A673 (cell line): Measurements from ENCODE around the gene NAV2. TPM values are rescaled to one million over a fixed set of nuclear protein-coding genes. Genes with fewer than 3 reads are reported as not detected.

ENCODE experiments used
- BruUV-seq: library from RNA; stranded (reverse); fragments of 400-500 nt; replicated peaks from 2 replicates; lab custom pipeline; 2021; lab: Mats Ljungman, UMichigan
- CTCF ChIA-PET: fragments of 300-600 bp; sonication (Branson Sonifier 250); formaldehyde crosslinking; loops from one replicate; lab custom pipeline; 2022; ENCODE audit warnings: antibody characterized with exemption; lab: Charles Lee
- POLR2A ChIA-PET: fragments of 300-600 bp; sonication (Branson Sonifier 250); formaldehyde crosslinking; loops from one replicate; lab custom pipeline; 2022; ENCODE audit warnings: antibody characterized with exemption; ENCODE audit not compliant: low non-redundant PET; lab: Charles Lee
- DNase-seq: peaks from one replicate; pipeline ENCODE4 v3.0.0-alpha.2; 2015; ENCODE audit warnings: low spot score
- H3K27ac ChIP-seq: fragments of 200-600 bp; sonication (generic); 2 replicates; pipeline ENCODE4 v1.5.1; 2016; ENCODE audit warnings: mixed run types, low read depth, mild to moderate bottlenecking, mixed read lengths, antibody characterized with exemption, low read length; ENCODE audit not compliant: poor library complexity, severe bottlenecking
- H3K27me3 ChIP-seq: fragments of 200-600 bp; sonication (generic); replicated peaks from 2 replicates; pipeline ENCODE4 v1.6.1; 2017; ENCODE audit warnings: mixed run types, low read depth, mild to moderate bottlenecking, mixed read lengths, antibody characterized with exemption, low read length; ENCODE audit not compliant: insufficient read depth, poor library complexity
- H3K36me3 ChIP-seq: fragments of 200-600 bp; sonication (generic); 2 replicates; pipeline ENCODE4 v1.6.1; 2016; ENCODE audit warnings: mixed run types, mild to moderate bottlenecking, mixed read lengths, antibody characterized with exemption, low read length; ENCODE audit not compliant: insufficient read depth, poor library complexity, severe bottlenecking
- H3K4me1 ChIP-seq: fragments of 200-600 bp; sonication (generic); 2 replicates; pipeline ENCODE4 v1.6.1; 2017; ENCODE audit warnings: mixed run types, mild to moderate bottlenecking, mixed read lengths, antibody characterized with exemption, low read length; ENCODE audit not compliant: insufficient read depth, poor library complexity, severe bottlenecking
- H3K4me3 ChIP-seq: fragments of 200-600 bp; sonication (generic); 2 replicates; pipeline ENCODE4 v1.5.1; 2016; ENCODE audit warnings: low read depth, mixed run types, mild to moderate bottlenecking, mixed read lengths, low read length; ENCODE audit not compliant: poor library complexity, severe bottlenecking
- H3K9me3 ChIP-seq: fragments of 200-600 bp; sonication (generic); 2 replicates; pipeline ENCODE4 v1.6.1; 2016; ENCODE audit warnings: mixed run types, low read depth, mild to moderate bottlenecking, mixed read lengths, antibody characterized with exemption, low read length; ENCODE audit not compliant: poor library complexity, severe bottlenecking
- EZH2 ChIP-seq: fragments of 200-600 bp; sonication (generic); IDR thresholded peaks from 2 replicates; pipeline ENCODE4 v1.6.1; 2017; ENCODE audit warnings: borderline replicate concordance, low read depth, mild to moderate bottlenecking, mixed read lengths, antibody characterized with exemption, low read length; ENCODE audit not compliant: poor library complexity, severe bottlenecking
- intact Hi-C: fragments of 100-400 bp; cut with micrococcal nuclease; formaldehyde crosslinking; loops from one replicate; pipeline ENCODE4 v1.10.0; 2022; ENCODE audit not compliant: unreplicated experiment
- total RNA-seq: library from RNA; stranded (reverse); gene quantifications from 2 replicates; pipeline ENCODE4 v1.2.3, GENCODE V29; 2021
- TF ChIP-seq, protein P1 (sequence below): fragments of 300-800, 200-600 bp; sonication (generic); conservative IDR thresholded peaks from 2 replicates; pipeline ENCODE4 v1.5.1; 2017; ENCODE audit warnings: low read depth, mild to moderate bottlenecking, antibody characterized with exemption, low read length, moderate library complexity, mixed read lengths

NAV2 gene
- total RNA-seq, 1 experiment from 2014 or later: not detected

DNA sequence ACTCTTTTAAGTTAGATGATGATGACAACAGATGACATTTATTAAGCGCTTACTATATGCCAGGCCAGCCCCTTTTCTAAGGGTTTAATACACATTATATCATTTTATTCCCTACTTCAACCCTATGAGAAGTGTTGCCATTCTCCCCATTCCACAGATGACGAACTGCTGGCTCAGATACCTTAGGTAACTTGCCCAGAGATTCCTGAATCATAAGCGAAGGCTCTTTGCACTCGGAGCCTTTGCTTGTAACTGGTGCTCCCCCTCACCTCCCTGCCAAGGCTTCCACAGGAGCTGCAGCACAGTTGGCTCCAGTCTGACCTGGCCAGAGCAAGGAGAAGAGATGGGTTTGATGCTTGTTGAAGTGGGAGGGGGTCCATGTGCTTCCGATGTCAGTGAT is 404.7 kb downstream of the NAV2 start:
- DNase-seq: no peak
- H3K27me3 ChIP-seq: no peaks in the 10 kb centered on the region
- no peaks in the 10 kb centered on the region for H3K36me3 ChIP-seq
- intact Hi-C loops: no loop called here
- H3K4me1 ChIP-seq: no peaks in the 10 kb centered on the region
- no peaks in the 10 kb centered on the region for H3K9me3 ChIP-seq
- POLR2A ChIA-PET: no interaction called here
- TF ChIP-seq, protein P1, sequence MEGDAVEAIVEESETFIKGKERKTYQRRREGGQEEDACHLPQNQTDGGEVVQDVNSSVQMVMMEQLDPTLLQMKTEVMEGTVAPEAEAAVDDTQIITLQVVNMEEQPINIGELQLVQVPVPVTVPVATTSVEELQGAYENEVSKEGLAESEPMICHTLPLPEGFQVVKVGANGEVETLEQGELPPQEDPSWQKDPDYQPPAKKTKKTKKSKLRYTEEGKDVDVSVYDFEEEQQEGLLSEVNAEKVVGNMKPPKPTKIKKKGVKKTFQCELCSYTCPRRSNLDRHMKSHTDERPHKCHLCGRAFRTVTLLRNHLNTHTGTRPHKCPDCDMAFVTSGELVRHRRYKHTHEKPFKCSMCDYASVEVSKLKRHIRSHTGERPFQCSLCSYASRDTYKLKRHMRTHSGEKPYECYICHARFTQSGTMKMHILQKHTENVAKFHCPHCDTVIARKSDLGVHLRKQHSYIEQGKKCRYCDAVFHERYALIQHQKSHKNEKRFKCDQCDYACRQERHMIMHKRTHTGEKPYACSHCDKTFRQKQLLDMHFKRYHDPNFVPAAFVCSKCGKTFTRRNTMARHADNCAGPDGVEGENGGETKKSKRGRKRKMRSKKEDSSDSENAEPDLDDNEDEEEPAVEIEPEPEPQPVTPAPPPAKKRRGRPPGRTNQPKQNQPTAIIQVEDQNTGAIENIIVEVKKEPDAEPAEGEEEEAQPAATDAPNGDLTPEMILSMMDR: no peak
- BruUV-seq: no TSS peak
- CTCF ChIA-PET: interaction anchor here (0.9 kb wide), 1 partner anchor 11 kb away, joined by 3 read pairs; no protein-coding TSS in a partner anchor
- H3K4me3 ChIP-seq: no peak overlapping the region
- no peak overlapping the region for H3K27ac ChIP-seq

DNA sequence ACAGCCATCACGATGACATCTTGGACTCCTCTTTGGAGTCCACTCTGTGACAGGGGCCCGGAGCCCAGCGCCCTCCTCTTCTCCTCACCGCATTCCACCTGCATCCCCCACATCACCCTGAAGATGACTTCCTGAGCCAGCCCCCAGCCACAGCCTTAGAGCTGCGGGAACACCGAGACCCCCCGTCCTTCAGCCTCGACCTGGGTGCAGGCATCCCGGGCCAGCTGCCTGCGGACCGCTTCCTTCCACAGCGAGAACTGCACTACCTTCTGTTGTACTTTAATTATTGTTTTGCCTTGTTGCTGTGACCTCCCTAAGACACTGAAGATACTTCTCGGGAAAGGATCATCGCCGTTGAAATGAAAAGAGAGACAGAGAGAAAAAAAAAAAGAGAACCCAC is 405.6 kb downstream of the NAV2 start:
- TF ChIP-seq EZH2: no peak
- TF ChIP-seq, protein P1: no peak
- no peaks in the 10 kb centered on the region for H3K36me3 ChIP-seq
- POLR2A ChIA-PET: no interaction called here
- H3K4me3 ChIP-seq: no peak overlapping the region
- H3K27me3 ChIP-seq: no peaks in the 10 kb centered on the region
- no peaks in the 10 kb centered on the region for H3K9me3 ChIP-seq
- no peaks in the 10 kb centered on the region for H3K4me1 ChIP-seq
- no peak overlapping the region for H3K27ac ChIP-seq
- DNase-seq: no peak
- intact Hi-C loops: no loop called here
- CTCF ChIA-PET: no interaction called here
- BruUV-seq: no TSS peak

DNA sequence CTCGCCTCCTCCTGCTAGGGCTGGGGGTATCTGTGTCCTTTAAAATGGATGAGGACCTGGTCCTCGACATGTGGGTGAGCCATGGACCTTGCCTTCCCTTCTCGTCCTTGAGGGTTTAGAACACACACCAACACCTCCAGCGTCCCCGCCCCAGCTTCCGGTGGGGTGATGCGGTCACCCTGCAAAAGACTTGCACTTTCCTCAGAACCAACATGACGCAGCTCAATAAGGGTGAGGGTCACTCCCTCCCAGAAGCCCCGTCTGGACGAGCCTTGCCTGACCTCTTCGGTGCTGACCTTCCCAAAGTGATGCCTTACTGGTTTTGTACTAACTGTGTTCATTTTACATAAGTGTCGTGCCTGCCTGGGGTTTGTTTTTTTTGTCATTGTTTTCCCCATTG is 406.7 kb downstream of the NAV2 start:
- no peaks in the 10 kb centered on the region for H3K27me3 ChIP-seq
- H3K9me3 ChIP-seq: no peaks in the 10 kb centered on the region
- H3K4me1 ChIP-seq: no peaks in the 10 kb centered on the region
- TF ChIP-seq, protein P1: no peak
- TF ChIP-seq EZH2: no peak
- no peaks in the 10 kb centered on the region for H3K36me3 ChIP-seq
- H3K27ac ChIP-seq: no peak overlapping the region
- no peak for DNase-seq
- BruUV-seq: no TSS peak
- POLR2A ChIA-PET: no interaction called here
- CTCF ChIA-PET: no interaction called here
- intact Hi-C loops: no loop called here
- H3K4me3 ChIP-seq: no peak overlapping the region
